ENCODE measurements around the gene SELENOO. TPM values are rescaled to one million over a fixed set of nuclear protein-coding genes. Genes with fewer than 3 reads are reported as not detected.

SELENOO gene
- total RNA-seq, 2 experiments from 2014 or later, result 16.5 to 16.7 TPM

DNA sequence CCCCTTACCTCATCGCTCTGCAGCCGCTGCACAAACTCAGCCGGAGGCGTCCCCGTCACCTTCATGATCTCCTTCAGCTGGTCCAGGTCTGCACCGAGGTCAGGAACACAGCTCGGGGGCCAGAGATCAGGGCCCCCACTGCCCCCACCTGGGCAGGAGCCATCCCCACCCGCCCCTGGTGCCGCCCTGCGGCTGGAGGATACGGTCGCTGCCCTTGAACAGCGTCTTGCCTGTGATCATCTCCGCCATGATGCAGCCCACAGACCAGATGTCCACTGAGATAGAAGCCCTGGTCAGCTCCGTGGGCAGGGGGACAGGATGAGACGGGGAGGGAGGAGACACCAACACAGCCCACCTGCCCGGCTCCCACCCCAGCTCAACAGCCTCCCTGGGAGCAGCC lies 54.8 kb downstream of the SELENOO start:
- Mint-ChIP-seq H3K4me3 (no peak overlapping the region), H3K27ac (no peak overlapping the region), H3K9me3 (no peaks in the 10 kb centered on the region), H3K4me1 (ENCODE audit: low read depth) (peaks cover 2% of the 10 kb centered on the region), H3K27me3 (ENCODE audit: low read depth) (peaks cover 14% of the 10 kb centered on the region), H3K36me3 (ENCODE audit: low read depth) (no peaks in the 10 kb centered on the region)
- CTCF ChIA-PET, result no interaction called here
- DNase-seq, result no peak
- intact Hi-C loops (cut with micrococcal nuclease), result no loop called here

DNA sequence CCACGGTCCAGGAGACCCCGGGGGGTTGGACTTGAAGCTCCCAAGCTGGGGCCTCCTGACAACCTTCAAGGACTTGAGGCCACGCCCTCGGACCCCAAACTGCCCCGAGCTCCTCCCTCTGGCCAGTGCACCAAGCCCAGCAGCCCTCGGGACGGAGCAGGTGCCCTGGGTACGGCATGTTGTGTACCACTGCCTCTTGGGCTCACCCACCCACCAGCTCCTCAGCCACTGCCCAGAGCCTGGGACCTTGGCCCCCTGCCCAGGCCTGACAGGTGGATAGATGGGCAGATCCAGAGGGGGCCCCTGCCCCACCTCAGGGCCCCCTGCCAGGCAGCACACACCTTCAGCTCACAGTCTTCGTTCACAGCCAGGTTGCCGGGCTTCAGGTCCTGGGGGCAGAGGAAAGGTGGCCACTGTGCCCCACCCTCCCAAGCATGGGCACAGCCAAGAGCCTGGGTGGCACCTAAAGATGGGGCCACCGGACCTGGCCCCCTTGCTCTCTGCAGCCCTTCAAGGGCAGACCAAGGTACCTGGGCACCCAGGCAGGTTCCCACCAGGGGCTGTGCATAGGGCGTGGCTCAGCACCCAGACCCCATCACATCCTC lies 55.5 kb downstream of the SELENOO start:
- H3K36me3 Mint-ChIP-seq (ENCODE audit: low read depth), result no peaks in the 10 kb centered on the region

DNA sequence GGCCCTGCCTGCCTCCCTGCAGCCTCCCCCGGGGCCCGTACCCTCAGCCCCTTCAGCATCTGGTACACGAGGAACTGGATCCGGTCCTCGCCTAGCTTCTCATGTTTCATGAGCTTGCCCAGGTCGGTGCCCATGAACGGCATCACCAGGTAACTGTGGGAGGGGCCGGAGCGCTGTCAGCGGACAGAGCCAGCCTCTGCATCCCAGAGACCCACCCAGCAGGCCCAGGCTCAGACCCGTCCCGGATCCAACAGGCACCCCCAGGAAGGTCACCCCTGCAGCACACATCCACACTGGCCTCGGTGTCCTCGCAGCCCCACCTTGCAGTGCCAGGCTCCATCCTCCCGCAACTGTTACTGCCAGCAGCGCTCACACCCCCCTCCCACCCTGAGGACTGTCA lies 56.2 kb downstream of the SELENOO start:
- Mint-ChIP-seq H3K4me3 (no peak overlapping the region), H3K9me3 (no peaks in the 10 kb centered on the region), H3K27ac (no peak overlapping the region), H3K36me3 (ENCODE audit: low read depth) (no peaks in the 10 kb centered on the region), H3K27me3 (ENCODE audit: low read depth) (peaks cover 16% of the 10 kb centered on the region), H3K4me1 (ENCODE audit: low read depth) (peaks cover 2% of the 10 kb centered on the region)
- intact Hi-C loops (cut with micrococcal nuclease), result no loop called here
- DNase-seq, result no peak
- CTCF ChIA-PET, result no interaction called here

More for the DNA sequence above, 55.5 kb downstream of the SELENOO start:
- no peaks in the 10 kb centered on the region for H3K4me1 Mint-ChIP-seq (ENCODE audit: low read depth)
- H3K9me3 Mint-ChIP-seq, result no peaks in the 10 kb centered on the region
- H3K27me3 Mint-ChIP-seq (ENCODE audit: low read depth), result peaks cover 14% of the 10 kb centered on the region
- CTCF ChIA-PET, result no interaction called here
- DNase-seq, result no peak
- no peak overlapping the region for H3K4me3 Mint-ChIP-seq
- no peak overlapping the region for H3K27ac Mint-ChIP-seq
- intact Hi-C loops (cut with micrococcal nuclease), result no loop called here

DNA sequence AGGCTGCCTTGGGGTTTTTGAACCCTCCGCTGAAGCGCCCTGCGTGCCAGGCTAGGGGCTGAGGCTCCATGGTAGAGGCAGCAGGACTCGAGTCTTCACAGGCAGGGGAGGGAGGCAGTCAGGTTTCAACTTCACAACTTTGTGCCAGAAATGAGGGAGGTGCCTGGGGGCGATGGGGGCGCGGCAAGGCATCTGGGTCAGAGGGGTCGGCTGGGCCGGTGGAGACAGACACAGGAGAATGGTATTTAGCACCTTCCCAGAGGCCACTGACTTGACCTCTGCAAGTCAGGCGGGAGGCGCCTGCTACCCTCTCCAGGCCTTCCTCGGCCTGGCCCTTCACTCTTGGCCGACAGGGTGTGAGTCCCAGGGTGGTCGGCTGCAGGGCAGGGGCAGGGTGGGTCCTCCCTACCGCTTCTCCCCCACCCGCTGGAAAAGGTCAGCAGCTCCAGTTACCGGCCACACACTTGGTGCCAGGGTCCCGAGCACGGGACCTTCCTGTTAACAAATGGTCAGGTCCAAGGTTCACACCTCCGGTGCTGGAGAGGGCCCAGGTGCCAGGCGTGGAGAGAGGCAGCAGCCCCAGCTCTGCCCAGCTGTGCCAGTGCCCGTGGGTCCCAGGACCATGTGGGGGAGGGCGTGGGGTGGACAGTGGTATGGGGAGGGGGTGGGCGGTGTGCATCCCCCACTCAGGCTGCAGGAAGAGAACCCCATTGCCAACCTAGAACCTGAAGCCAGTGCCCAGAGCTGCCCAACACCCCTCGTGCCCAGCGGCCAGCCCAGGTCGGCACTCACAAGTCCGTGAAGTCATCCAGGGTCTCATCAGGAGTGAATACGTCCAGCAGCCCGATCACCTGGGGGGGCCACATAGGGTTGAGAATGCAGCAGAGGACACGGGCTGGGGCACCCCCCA lies 56.9 kb downstream of the SELENOO start:
- DNase-seq, result no peak
- CTCF ChIA-PET, result no interaction called here
- no peak overlapping the region for H3K27ac Mint-ChIP-seq
- H3K4me1 Mint-ChIP-seq (ENCODE audit: low read depth), result peaks cover 6% of the 10 kb centered on the region
- H3K9me3 Mint-ChIP-seq, result no peaks in the 10 kb centered on the region
- intact Hi-C loops (cut with micrococcal nuclease), result no loop called here
- H3K27me3 Mint-ChIP-seq (ENCODE audit: low read depth), result peaks cover 23% of the 10 kb centered on the region
- no peaks in the 10 kb centered on the region for H3K36me3 Mint-ChIP-seq (ENCODE audit: low read depth)
- H3K4me3 Mint-ChIP-seq, result no peak overlapping the region

DNA sequence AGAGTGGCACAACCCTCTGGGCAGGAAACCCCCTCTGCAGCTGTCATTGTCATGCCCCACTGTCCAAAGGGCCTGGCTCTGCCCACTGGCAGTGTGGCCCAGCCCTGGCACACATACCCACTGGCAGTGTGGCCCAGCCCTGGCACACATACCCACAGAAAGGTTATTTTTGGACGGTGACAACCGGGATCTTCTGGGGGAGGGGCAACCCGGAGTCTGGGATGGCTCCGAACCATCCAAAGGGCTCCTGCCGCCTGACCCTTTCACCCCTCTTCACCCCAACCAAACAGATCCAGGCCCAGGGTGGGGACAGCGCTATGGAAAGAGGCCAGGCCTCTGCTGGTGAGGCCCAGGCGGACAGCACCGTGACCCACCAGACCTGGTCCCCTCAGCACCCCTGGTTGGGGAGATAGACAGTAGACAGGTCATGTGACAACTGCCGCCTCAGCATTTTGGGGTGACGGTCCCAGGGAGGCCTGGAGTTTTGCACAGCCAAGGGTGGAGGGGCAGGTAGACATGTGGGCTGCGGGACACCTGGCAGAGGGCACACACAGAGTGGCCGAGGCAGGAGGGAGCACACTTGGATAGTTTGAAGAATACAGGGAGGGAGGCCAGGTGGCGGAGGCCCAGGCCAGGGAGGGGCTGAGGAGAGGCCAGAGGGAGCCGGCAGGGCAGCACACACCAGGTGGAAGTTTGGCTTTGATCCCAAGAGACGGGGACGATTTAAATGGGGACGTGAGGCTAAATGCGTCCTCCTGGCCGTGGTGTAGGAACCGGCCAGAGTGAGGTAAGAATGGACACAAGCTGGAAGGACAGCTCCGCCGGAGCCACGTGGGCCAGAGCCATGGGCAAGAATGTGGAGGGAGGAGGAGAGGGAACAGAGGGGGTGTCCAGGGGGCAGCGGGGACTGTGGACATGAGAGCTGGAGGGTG lies 57.8 kb downstream of the SELENOO start:
- CTCF ChIA-PET, result no interaction called here

DNA sequence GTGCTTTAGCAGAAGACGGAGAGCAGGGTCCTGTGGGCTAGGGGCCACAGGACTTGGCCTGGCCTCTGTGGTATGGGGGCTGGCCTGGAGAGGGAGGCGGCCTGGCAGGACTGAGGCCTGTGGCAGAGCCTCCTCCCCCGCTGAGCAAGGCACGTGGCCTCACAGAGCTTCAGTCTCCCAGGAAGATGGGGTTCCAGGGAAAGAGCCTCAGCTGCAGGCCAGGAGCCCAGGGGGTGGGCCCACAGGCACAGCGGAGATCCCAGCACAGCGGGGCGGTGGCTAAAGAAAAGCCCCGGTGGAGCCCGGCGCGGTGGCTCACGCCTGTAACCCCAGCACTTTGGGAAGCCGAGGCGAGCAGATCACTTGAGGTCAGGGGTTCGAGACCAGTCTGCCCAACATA lies 58.5 kb downstream of the SELENOO start:
- no peak overlapping the region for H3K27ac Mint-ChIP-seq
- CTCF ChIA-PET, result interaction anchor here (0.7 kb wide), 1 partner anchor 17 kb away, joined by 3 read pairs; no protein-coding TSS in a partner anchor

More for the DNA sequence above, 57.8 kb downstream of the SELENOO start:
- intact Hi-C loops (cut with micrococcal nuclease), result no loop called here
- Mint-ChIP-seq H3K27me3 (ENCODE audit: low read depth) (peaks cover 26% of the 10 kb centered on the region), H3K27ac (no peak overlapping the region), H3K9me3 (no peaks in the 10 kb centered on the region), H3K4me1 (ENCODE audit: low read depth) (peaks cover 6% of the 10 kb centered on the region), H3K36me3 (ENCODE audit: low read depth) (no peaks in the 10 kb centered on the region), H3K4me3 (no peak overlapping the region)
- DNase-seq, result no peak

DNA sequence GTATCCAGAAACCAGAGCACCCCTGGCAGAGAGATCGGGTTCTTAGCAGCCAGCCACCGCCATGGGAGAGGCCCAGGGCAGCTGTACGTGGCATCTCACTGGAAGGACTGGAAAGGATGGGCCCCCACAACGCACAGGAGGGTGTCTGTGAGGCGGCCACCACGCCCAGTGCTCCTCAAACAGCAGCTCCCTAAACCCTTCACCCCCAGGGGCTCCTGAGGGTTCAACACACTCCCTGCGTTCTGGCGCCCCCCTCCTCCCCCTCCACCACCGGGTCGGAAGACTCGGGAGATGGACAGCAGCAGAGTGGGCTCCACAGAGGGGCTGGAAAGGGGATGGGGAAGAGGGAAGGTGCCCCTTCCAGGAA lies 59.6 kb downstream of the SELENOO start:
- H3K36me3 Mint-ChIP-seq (ENCODE audit: low read depth), result no peaks in the 10 kb centered on the region
- peaks cover 26% of the 10 kb centered on the region for H3K27me3 Mint-ChIP-seq (ENCODE audit: low read depth)
- peak overlapping the region; percentile 50 for H3K4me3 Mint-ChIP-seq
- CTCF ChIA-PET, result interaction anchor here (1.1 to 1.9 kb wide), 2 partner anchors 8 to 9 kb away, joined by 4 to 9 read pairs; partner anchors contain the start of gene HDAC10
- no peaks in the 10 kb centered on the region for H3K9me3 Mint-ChIP-seq
- H3K4me1 Mint-ChIP-seq (ENCODE audit: low read depth), result peaks cover 6% of the 10 kb centered on the region
- no peak for DNase-seq
- no peak overlapping the region for H3K27ac Mint-ChIP-seq
- intact Hi-C loops (cut with micrococcal nuclease), result no loop called here

More for the DNA sequence above, 58.5 kb downstream of the SELENOO start:
- peaks cover 6% of the 10 kb centered on the region for H3K4me1 Mint-ChIP-seq (ENCODE audit: low read depth)
- no peaks in the 10 kb centered on the region for H3K9me3 Mint-ChIP-seq
- H3K36me3 Mint-ChIP-seq (ENCODE audit: low read depth), result no peaks in the 10 kb centered on the region
- DNase-seq, result no peak
- intact Hi-C loops (cut with micrococcal nuclease), result no loop called here
- peak overlapping the region; percentile 48 for H3K4me3 Mint-ChIP-seq
- peaks cover 26% of the 10 kb centered on the region for H3K27me3 Mint-ChIP-seq (ENCODE audit: low read depth)

DNA sequence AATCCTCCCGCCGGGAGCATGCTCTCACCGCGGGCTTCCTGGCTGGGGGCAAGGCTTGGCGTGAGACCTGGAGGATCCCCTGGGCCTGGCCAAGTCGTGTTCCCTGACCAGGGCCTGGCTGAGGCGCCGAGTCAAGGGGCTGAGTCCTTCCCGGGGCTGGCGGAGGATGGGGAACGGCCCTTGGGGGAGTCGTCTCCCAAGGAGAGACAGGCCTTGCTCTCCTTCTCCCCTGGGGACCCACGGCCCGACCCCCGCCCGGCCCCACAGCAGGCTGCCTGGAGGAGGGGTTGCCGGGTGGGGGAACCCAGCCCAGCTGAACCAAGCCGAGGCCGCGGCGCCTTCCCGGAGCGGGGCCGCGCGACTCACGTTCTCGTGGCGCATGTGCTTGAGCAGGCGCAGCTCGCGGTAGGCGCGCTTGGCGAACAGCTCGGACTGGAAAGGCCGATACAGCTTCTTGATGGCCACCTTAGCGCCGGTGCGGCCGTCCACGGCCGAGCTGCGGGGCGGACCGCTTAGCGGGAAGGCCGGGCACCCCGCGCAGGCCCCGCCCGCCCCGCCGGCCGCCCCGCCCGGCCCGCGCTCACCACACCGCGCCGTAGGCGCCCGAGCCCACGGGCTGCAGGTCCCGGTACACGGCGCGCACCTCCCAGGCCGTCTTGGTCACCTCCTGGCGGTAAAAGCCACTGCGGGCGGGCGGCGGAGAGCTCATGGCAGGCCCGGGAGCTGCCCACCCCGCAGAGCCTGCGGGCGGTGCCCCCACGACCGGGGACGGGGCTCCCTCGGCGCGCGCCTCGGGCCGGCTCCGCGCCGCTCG lies 60.2 kb downstream of the SELENOO start:
- Mint-ChIP-seq H3K9me3 (no peaks in the 10 kb centered on the region), H3K27me3 (ENCODE audit: low read depth) (peaks cover 26% of the 10 kb centered on the region), H3K4me1 (ENCODE audit: low read depth) (peaks cover 6% of the 10 kb centered on the region), H3K4me3 (peak overlapping the region; percentile 50), H3K27ac (no peak overlapping the region), H3K36me3 (ENCODE audit: low read depth) (no peaks in the 10 kb centered on the region)
- intact Hi-C loops (cut with micrococcal nuclease), result no loop called here
- CTCF ChIA-PET, result interaction anchor here (1.1 to 1.9 kb wide), 2 partner anchors 9 to 10 kb away, joined by 4 to 9 read pairs; partner anchors contain the start of gene HDAC10
- DNase-seq, result no peak

DNA sequence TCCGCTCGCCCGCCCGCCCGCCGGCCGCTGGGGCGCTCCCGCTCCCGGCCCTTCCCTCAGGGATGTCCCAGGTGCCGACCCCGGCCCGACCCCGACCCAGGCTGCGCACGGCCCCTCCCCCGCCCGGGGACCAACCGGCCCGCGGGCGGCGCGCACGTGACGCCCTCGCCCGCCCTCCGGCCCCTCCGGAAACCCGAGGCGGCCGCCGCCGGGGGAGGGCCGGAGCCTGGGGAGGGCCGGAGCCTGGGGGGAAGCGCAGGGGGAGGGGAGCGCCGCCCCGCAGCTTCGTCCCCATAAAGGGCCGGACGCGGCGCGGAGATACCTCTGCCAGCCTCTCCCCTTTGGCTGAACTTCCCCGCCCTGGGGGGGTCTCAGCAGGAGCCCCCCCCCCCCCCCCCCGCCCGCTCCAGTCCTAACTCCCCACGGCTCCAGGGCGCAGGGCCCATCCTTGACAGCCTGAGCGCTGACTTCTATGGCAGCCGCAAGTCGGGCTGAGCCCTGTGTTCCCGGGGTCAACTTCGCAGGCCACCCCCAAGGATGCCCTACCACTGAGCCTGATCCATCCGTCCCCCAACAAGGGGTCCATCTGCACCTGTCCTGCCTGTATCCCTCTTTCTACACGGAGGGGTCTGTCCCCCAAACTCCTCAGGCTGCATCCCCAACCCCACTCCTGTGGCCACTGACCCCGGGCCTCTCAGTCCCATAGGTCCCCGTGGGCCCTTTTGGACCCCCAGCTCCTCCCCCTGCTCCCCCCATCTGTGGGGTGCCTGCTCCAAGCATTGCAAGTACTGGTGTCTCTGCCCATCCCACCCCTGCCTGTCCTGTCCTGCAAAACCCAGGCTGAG lies 61.0 kb downstream of the SELENOO start, which contains the start of gene MAPK12:
Gene MAPK12 (minus strand): TSS at position 69 of the 845 bp plus-strand sequence. CDS start 174 bp downstream, outside the sequence.
- Mint-ChIP-seq H3K27me3 (ENCODE audit: low read depth) (peaks cover 26% of the 10 kb centered on the region), H3K4me3 (peak within 1 kb of the TSS; percentile 62), H3K27ac (no peak within 1 kb of the TSS), H3K4me1 (ENCODE audit: low read depth) (peaks cover 6% of the 10 kb centered on the region), H3K36me3 (ENCODE audit: low read depth) (no peaks in the 10 kb centered on the region), H3K9me3 (no peaks in the 10 kb centered on the region)
- no peak for DNase-seq
- intact Hi-C loops (cut with micrococcal nuclease), result no loop called here
- CTCF ChIA-PET, result interaction anchor here (0.5 to 1.9 kb wide), 5 partner anchors 9 to 87 kb away, joined by 3 to 9 read pairs (median 4); partner anchors contain the start of gene HDAC10

DNA sequence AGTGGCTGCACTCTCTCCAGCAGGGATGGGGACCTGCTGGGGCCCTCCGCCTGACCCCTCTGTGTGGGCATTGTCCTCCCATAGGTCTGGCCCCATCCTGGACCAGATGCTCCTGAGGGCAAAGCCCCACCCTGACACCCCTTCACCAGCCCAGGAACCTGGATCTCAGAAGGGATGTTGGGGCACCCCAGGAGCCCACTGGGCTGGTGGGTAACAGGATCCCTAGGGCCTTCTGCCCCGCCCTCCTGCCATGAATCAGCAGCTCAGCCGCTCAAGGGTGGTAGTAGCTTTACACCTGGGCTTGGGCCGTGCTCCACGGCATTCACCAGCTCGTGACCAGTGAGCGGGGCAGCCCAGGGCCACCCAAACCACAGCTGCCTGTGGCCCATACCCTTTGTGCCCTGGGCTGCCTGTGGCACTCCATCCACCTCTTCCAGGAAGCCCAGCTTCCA lies 61.7 kb downstream of the SELENOO start:
- intact Hi-C loops (cut with micrococcal nuclease), result no loop called here
- Mint-ChIP-seq H3K27ac (no peak overlapping the region), H3K4me1 (ENCODE audit: low read depth) (peaks cover 6% of the 10 kb centered on the region), H3K9me3 (no peaks in the 10 kb centered on the region), H3K4me3 (peak overlapping the region; percentile 62), H3K36me3 (ENCODE audit: low read depth) (no peaks in the 10 kb centered on the region), H3K27me3 (ENCODE audit: low read depth) (peaks cover 26% of the 10 kb centered on the region)
- CTCF ChIA-PET, result interaction anchor here (0.5 to 1.9 kb wide), 4 partner anchors 10 to 86 kb away, joined by 3 to 9 read pairs (median 6); partner anchors contain the start of gene HDAC10
- DNase-seq, result peak; percentile 36

Measured in activated naive CD4-positive, alpha-beta T cell treated with anti-CD3 and anti-CD28 coated beads for 36 hours (primary cell).